ENCODE measurements around the gene UBQLNL. TPM values are rescaled to one million over a fixed set of nuclear protein-coding genes. Genes with fewer than 3 reads are reported as not detected.

The UBQLNL gene
- total RNA-seq, 1 donor from 2014 or later: 0.24 TPM

DNA sequence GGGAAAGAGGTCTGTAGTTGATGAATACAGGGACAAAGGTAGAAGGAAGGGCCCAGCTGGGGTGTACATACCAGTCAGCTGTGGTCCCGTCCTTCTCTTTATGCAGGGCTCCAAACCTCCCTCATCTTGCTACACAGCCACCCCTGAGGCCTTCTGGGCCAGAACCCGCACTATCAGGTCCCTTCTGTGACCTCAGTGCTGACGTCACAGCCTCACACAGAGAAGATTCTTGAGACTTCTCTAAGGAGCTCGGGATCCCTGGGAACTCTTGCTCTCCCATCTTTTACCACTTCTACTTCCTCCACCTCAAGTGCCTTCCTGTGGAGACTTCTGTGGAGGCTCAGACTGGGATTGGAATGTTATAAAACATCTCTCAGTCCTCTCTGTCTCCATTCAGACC lies 6.7 kb downstream of the UBQLNL start, which contains the start of gene UBQLN3:
Gene UBQLN3 (minus strand): TSS at position 155 of the 400 bp plus-strand sequence. CDS start 399 bp downstream, outside the sequence.
- intact Hi-C loops (cut with DNase I): no loop called here
- no peak for DNase-seq (ENCODE audit: missing footprints)
- ATAC-seq: no peak

DNA sequence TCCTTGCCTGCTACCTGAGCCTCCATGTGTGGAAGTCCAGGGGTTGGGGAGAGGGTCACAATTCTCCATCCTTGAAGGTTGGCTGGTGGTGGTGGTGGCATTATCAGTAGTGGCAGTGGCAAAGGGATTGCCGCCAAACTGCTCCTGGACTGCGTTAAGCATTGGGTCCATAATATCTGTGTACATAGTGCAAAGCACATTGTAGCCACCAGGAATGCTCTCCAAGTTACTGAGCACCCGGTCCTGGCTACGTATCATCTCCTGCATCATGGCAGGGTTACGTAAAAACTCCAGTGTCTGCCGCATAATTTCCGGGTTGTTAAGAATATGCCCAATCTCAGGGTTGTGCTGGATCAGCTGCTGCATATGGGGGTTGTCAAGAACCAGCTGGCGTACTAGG lies 7.9 kb downstream of the UBQLNL start:
- intact Hi-C loops (cut with DNase I): no loop called here
- no peak for DNase-seq (ENCODE audit: missing footprints)
- ATAC-seq: no peak

DNA sequence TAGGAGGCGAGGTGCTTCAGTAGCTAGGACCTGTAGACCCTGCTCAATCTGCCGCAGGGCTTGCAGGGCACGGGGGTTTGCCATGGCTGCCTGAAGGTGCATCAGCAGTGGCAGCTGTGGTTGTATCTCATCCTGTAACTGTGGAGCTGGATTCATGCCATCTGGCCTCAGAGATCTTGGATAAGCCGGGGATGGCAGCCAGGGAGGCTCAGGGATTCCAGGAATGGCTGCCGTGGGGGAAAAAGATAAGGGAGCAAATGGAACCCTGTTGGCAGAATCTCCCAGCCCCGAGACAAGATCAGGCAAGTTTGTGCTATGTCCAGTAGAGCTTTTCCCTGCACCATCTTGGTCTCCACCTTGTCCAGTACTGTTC lies 8.6 kb downstream of the UBQLNL start:
- intact Hi-C loops (cut with DNase I): no loop called here
- DNase-seq (ENCODE audit: missing footprints): no peak
- ATAC-seq: no peak

DNA sequence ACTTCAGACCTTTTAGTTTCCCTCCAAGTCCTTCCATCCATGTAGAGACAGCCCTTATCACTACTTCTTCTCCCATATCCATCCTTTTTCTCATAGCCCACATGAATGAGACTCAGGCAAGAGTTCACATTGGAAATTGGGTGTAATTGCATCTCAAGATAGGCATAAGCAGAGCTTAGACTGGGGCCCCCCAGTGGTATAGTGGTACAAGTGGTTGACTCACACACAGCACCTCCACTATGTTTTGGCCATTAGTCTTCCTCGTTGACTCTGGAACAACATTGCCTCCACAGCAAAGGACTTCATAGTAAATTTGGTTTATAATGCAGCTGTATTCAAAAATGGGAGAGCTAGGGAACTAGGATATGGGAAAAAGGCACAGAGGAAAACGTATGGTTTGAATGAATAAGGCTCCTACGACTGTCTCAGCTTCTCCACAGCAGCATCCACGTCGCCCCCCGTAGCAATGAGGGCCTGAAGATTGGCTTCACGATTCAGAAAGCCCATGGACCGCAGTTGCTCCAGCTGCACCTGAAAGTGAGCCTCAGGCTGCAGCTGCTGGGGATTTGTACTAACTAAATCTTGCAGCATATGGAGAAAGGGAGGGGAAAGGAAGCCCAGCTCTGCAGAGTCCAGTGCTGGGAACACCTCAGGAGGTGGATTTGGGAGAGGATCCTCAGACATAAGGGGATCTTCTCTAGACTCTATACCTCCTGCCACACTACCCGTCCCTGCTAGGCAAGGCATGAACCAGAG lies 9.1 kb downstream of the UBQLNL start:
- ATAC-seq (no peak), DNase-seq (ENCODE audit: missing footprints) (no peak)
- intact Hi-C loops (cut with DNase I): no loop called here

DNA sequence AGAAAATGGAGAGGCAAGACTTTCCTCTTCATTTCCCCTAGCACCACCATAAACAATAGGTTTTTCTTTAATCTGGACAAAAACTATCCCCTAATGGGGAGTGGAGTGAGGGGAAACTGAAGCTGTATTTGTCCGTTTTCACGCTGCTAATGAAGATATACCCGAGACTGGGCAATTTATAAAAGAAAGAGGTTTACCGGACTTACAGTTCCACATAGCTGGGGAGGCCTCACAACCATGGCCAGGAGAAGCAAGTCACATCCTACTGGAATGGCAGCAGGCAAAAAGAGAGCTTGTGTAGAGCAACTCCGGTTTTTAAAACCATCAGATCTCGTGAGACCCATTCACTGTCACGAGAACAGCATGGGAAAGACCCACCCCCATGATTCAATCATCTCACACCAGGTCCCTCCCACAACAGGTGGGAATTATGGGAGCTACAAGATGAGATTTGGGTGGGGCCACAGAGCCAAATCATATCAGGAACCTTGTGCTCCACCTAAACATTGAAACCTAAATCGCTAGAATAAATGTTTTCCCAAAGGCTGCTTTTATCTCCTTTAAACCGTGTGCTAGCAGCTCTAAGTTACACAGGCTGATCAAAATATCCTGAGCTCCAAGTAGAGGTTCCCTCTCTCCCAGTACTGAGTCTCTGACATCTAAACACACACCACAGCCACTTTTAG lies 11.0 kb downstream of the UBQLNL start:
- ATAC-seq (no peak), DNase-seq (ENCODE audit: missing footprints) (no peak)
- intact Hi-C loops (cut with DNase I): no loop called here

DNA sequence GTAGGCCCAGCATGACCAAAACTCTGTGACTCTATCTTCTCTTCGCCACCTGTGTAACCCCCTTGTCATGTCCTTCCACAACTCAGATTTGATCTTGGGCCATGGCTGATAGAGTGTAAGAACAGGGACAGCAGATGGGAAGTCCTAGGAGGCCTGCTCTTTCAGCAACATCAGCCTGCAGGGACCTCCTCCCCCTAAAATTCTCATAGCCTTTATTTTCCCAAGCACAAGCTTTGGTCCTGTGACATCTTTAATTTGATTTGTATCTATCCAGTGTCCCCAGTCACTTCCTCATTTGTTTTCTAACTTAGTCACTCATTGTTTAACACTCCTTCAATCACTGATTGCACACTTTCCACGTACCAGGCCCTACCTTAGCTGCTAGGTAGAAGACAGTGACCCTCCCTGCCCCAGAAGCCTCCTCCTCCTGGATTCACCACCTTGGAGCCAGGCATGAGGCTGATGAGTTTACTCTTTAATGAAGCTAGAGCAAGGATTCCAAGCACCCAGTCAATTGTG lies 12.0 kb downstream of the UBQLNL start:
- DNase-seq (ENCODE audit: missing footprints) (no peak), ATAC-seq (no peak)
- intact Hi-C loops (cut with DNase I): no loop called here

DNA sequence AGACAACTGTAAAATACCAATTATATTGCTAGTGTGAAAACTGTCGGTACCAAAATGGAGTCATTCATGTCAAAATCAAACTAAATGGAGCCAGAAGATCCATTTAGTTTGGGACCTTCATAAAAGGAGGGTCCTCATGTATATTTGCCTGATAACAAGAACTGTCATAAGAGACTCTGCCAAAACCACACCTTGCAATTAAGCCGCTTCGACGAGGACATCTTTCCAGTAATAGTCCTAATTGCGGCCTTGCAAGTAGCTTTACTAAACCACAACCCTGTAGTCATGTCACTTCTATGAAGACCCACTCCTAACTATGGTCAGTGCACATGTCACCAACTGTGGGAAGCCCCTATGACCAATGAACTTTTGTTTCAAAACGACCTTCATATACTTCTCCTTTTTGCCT lies 16.1 kb downstream of the UBQLNL start:
- no peak for DNase-seq (ENCODE audit: missing footprints)
- intact Hi-C loops (cut with DNase I): no loop called here
- ATAC-seq: no peak

DNA sequence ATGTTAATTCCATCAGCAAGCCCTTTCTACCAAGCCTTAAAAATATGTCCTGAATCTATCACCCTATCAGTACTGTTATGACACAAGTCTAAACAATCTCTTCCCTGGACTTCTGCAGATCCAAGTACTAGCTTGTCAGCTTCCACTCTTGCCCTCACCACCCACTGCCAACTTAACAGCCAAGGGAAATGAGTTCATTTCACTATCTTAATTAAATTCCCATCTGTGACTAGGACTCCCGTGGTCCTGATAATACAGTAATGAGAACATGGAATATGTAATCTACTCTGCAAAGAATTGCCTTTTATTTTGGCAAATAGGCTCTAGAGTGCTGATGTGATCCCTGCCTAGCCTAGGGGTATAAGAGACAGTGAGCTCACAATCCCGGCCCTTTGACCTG lies 16.8 kb downstream of the UBQLNL start:
- no peak for DNase-seq (ENCODE audit: missing footprints)
- no peak for ATAC-seq

DNA sequence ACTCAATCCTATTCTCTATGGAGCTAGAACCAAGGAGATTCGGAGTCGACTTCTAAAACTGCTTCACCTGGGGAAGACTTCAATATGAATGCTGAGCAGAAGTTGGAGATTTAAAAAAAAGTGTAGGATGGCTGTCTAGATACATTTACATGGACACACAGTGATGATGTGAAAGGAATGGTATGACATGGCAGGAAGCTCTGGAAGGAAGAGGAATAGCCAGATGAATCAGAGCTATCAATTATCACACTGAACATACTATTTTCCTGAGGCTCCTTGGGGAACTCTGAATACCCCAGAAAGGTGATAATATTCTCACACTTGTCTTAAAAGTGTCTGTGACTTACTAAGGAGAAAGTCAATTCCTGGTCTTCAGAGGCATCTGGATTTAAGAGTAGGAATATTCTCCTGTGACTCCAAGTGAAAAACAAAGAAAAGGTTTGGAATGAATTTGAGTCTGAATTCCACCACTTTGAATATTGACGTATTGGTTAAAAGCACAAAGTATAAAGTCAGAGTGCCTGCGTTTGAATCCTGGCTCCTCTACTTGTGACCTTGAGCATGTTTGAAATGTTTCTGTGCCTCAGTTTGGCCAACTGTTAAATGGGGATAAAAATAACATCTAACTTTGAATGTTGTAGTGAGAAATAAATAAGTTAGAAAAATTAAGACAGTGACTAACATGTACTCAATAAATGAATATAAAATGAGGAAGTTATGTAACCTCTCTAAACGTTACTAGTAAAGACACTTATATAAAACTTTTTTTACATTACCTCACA lies 26.7 kb downstream of the UBQLNL start:
- ATAC-seq: no peak
- DNase-seq (ENCODE audit: missing footprints): no peak
- intact Hi-C loops (cut with DNase I): no loop called here

More for the DNA sequence above, 16.8 kb downstream of the UBQLNL start:
- intact Hi-C loops (cut with DNase I): no loop called here

DNA sequence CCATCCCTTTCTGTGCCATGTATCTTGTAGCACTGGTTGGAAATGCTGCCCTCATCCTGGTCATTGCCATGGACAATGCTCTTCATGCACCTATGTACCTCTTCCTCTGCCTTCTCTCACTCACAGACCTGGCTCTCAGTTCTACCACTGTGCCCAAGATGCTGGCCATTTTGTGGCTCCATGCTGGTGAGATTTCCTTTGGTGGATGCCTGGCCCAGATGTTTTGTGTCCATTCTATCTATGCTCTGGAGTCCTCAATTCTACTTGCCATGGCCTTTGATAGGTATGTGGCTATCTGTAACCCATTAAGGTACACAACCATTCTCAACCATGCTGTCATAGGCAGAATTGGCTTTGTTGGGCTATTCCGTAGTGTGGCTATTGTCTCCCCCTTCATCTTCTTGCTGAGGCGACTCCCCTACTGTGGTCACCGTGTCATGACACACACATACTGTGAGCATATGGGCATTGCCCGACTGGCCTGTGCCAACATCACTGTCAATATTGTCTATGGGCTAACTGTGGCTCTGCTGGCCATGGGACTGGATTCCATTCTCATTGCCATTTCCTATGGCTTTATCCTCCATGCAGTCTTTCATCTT lies 27.6 kb downstream of the UBQLNL start:
- ATAC-seq (no peak), DNase-seq (ENCODE audit: missing footprints) (no peak)
- intact Hi-C loops (cut with DNase I): no loop called here

DNA sequence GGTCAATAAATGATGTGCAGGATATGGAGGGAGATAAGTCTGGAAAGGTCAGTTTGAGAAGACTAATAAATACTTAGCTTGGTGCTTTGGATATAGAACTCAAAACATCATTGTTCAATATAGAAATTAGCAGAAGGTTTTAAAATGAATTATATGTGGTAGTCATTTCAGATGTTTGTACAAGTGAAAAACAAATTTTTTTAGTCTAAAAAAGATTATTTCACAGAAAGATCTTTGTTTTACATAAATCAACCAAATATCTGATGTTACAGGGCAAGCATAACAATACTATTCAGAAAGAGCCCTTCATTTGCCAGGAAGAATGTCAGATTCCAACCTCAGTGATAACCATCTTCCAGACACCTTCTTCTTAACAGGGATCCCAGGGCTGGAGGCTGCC lies 28.1 kb downstream of the UBQLNL start, which contains the start of gene OR52D1:
Gene OR52D1 (plus strand): TSS at position 301 of the 400 bp plus-strand sequence. CDS start 22 bp downstream, at position 323.
- no peak for DNase-seq (ENCODE audit: missing footprints)
- no peak for ATAC-seq
- intact Hi-C loops (cut with DNase I): no loop called here

DNA sequence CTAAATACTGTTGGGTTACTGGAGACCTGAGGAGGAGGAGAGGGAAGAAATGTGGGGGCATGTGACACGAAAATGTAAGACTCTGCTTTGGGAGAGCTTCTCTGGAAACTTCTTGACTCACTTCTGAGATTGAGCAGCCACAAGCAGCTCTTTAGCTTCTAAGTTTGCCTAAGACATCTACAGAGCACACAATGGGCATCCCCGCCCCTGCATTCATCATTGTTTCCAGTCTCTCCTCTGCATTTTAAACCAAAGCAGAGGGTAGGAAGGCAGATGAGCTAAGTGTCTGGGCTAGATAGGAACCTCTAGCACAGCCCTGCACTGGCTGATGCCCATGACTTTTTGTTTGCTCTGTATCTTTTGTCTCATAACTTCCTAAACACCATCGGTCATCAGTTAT lies 30.1 kb downstream of the UBQLNL start:
- no peak for ATAC-seq

DNA sequence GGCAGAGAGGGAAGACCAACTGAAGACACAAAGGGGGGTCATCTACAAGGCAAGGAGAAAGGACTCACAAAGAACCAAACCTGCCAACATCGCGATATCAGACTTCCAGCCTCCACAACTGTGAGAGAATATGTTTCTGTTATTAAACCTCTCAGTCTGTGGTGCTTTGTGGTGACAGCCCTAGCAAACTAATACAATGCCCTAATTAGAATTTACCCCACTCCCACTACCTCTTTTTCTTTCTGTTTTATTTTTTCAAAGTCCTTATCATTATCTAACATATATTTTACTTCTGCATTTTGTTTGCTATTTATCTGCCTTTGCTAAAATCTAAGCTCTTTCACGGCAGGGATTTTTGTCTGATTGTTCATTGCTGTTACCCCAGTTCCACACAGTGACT lies 30.5 kb downstream of the UBQLNL start:
- DNase-seq (ENCODE audit: missing footprints) (no peak), ATAC-seq (no peak)
- intact Hi-C loops (cut with DNase I): no loop called here

More for the DNA sequence above, 30.1 kb downstream of the UBQLNL start:
- no peak for DNase-seq (ENCODE audit: missing footprints)
- intact Hi-C loops (cut with DNase I): no loop called here

DNA sequence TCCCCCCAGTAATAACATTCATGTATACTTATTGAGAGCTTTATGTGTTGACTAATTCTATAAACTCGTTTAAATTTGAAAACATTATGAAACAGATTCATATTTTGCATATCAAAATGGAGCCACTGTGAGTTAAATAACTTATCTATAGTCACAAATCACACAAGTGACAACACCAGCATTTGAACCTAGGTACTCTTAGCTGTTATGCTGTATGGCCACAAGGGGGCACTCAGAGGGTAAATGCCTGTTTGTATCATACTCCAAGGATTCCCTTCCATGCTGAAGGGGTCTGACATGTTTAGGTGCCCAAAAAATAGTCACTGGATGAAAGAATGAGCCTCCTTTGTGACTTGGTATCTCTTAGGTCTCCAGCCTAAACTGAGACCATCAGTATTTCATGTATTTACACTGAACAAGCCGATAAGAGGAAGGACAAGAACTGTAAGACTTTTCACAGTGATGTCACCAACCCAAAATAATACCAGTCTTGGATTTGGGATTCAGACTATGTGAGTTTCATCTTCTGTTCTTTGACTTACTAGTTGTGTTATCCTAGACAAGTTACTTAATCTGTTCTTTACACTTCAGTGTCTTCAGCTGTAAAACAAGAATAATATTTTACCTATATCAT lies 40.2 kb downstream of the UBQLNL start:
- ATAC-seq: no peak
- intact Hi-C loops (cut with DNase I): loop anchor here (2.0 kb wide), 1 partner anchor 76 kb away; no protein-coding TSS in a partner anchor
- no peak for DNase-seq (ENCODE audit: missing footprints)

DNA sequence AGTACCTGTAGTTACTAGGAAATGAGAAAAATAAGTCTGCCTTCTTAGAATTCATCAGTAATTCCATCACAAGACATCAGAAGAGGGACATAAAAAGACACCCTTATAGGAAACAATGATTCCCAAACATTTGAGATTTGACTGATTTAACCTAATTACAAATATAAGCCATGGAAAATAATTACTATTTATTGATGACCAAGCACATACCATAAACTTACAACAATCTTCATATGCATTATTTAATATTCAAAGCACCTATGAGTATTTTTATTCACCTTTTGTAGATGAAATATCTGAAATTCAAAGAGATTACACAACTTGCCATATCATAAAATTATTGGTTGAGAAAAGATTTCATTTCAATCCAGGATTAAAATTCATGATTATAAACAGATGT lies 42.6 kb downstream of the UBQLNL start:
- DNase-seq (ENCODE audit: missing footprints) (no peak), ATAC-seq (no peak)
- intact Hi-C loops (cut with DNase I): loop anchor here (2.0 kb wide), 1 partner anchor 335 kb away; the partner anchor contains the start of gene OR52N2

DNA sequence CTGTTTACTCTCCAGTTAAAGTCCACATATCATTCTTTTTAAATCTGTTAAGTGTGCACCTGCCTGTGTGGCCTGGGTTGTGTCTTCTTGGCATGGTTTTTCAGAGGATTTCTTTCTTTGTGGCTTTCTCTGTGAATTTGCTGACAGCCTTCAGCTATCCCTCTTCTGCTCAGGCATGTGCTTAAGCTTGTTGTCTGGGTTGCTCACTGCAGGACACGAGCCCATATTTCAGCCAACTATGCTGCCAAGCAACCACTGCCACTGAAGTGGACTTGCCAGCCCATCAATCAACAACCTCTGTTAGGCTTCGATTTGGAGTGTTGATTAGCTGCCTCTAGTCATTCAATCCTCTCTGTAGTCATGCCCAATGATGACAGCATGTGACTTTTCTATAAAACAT lies 49.0 kb downstream of the UBQLNL start:
- no peak for ATAC-seq
- intact Hi-C loops (cut with DNase I): no loop called here
- DNase-seq (ENCODE audit: missing footprints): no peak
